Activated CD4-positive, alpha-beta T cell treated with anti-CD3 and anti-CD28 coated beads for 36 hours (primary cell): Measurements from ENCODE around the gene TLN1. TPM values are rescaled to one million over a fixed set of nuclear protein-coding genes. Genes with fewer than 3 reads are reported as not detected.
A peak's percentile ranks its signal among the peaks of the same experiment; 100 is the strongest.

Source experiments
- ATAC-seq: fragments of 200-7000 bp; cut with Tn5 transposase; one replicate; pipeline ENCODE4 v1.10.0; 2021; ENCODE audit warnings: mild to moderate bottlenecking, moderate library complexity
- CTCF ChIA-PET: fragments of 350-600 bp; sonication (Branson Sonifier 250); formaldehyde crosslinking; loops from one replicate; lab custom pipeline; 2021; ENCODE audit warnings: antibody characterized with exemption; lab: Charles Lee
- POLR2A ChIA-PET: fragments of 350-600 bp; sonication (Branson Sonifier 250); formaldehyde crosslinking; loops from one replicate; lab custom pipeline; 2021; ENCODE audit warnings: antibody characterized with exemption, inconsistent platforms; lab: Charles Lee
- DNase-seq: peaks from one replicate; pipeline ENCODE4 v3.0.0-alpha.2; 2020
- H3K27ac Mint-ChIP-seq: one replicate; pipeline ENCODE4 v1.8.0; 2021; ENCODE audit warnings: mixed read lengths
- H3K27me3 Mint-ChIP-seq: one replicate; pipeline ENCODE4 v1.8.0; 2021; ENCODE audit warnings: mixed read lengths
- H3K36me3 Mint-ChIP-seq: one replicate; pipeline ENCODE4 v1.8.0; 2021; ENCODE audit warnings: low read depth, mixed read lengths
- H3K4me1 Mint-ChIP-seq: one replicate; pipeline ENCODE4 v1.8.0; 2021; ENCODE audit warnings: mixed read lengths
- H3K4me3 Mint-ChIP-seq: one replicate; pipeline ENCODE4 v1.8.0; 2021; ENCODE audit warnings: mild to moderate bottlenecking, moderate library complexity, mixed read lengths
- H3K9me3 Mint-ChIP-seq: one replicate; pipeline ENCODE4 v1.8.0; 2021; ENCODE audit warnings: low read depth, mixed read lengths
- intact Hi-C, 2 experiments: fragments of 100-400 bp; cut with DNase I in 1 of 2; cut with micrococcal nuclease in 1 of 2; formaldehyde crosslinking; loops; one replicate each; pipeline versions ENCODE4 v1.14.2 to v1.15.1; 2022 to 2024; cut with DNase I, micrococcal nuclease
- total RNA-seq, 2 experiments: library from RNA; stranded (reverse); gene quantifications; one replicate each; pipeline ENCODE4 v1.2.3, GENCODE V29; 2021

The TLN1 gene
- total RNA-seq, 2 experiments from 2014 or later, result 217 to 238 TPM

GRCh38 chr9:35743452-35743851 is 11.5 kb upstream of the TLN1 start:
- H3K27ac Mint-ChIP-seq, result no peak overlapping the region
- CTCF ChIA-PET, result interaction anchor here (1.0 to 2.9 kb wide), 2 partner anchors 8 to 13 kb away, joined by 3 to 15 read pairs; no protein-coding TSS in a partner anchor
- peaks cover 37% of the 10 kb centered on the region for H3K4me1 Mint-ChIP-seq
- H3K4me3 Mint-ChIP-seq, result no peak overlapping the region
- DNase-seq (no peak), ATAC-seq (no peak)
- intact Hi-C loops, result no loop called here
- H3K36me3 Mint-ChIP-seq, result peaks cover 29% of the 10 kb centered on the region
- POLR2A ChIA-PET, result no interaction called here
- H3K27me3 Mint-ChIP-seq, result no peaks in the 10 kb centered on the region
- no peaks in the 10 kb centered on the region for H3K9me3 Mint-ChIP-seq

- no peak for DNase-seq
- H3K27ac Mint-ChIP-seq, result no peak overlapping the region
Measured at GRCh38 chr9:35741740-35742139, 9.7 kb upstream of the TLN1 start.

GRCh38 chr9:35740243-35740642 is 8.2 kb upstream of the TLN1 start:
- no peak for ATAC-seq
- Mint-ChIP-seq H3K4me1 (peaks cover 9% of the 10 kb centered on the region), H3K36me3 (peaks cover 43% of the 10 kb centered on the region), H3K4me3 (no peak overlapping the region), H3K27ac (no peak overlapping the region), H3K27me3 (no peaks in the 10 kb centered on the region), H3K9me3 (no peaks in the 10 kb centered on the region)
- no peak for DNase-seq
- ChIA-PET CTCF (interaction anchor here (0.6 to 4.1 kb wide), 7 partner anchors 8 to 142 kb away, joined by 3 to 22 read pairs (median 6); partner anchors contain the start of genes GBA2 and RGP1), POLR2A (no interaction called here)
- intact Hi-C loops, result no loop called here

More at GRCh38 chr9:35741740-35742139, 9.7 kb upstream of the TLN1 start:
- ChIA-PET POLR2A (no interaction called here), CTCF (interaction anchor here (0.6 to 1.8 kb wide), 5 partner anchors 10 to 1130 kb away, joined by 3 to 6 read pairs (median 3); partner anchors contain the start of genes CREB3, RPP25L and TLN1)
- peak; percentile 57 for ATAC-seq
- Mint-ChIP-seq H3K4me1 (peaks cover 22% of the 10 kb centered on the region), H3K27me3 (no peaks in the 10 kb centered on the region), H3K9me3 (no peaks in the 10 kb centered on the region), H3K36me3 (peaks cover 38% of the 10 kb centered on the region), H3K4me3 (no peak overlapping the region)
- intact Hi-C loops, result no loop called here

GRCh38 chr9:35738924-35739323 is 6.9 kb upstream of the TLN1 start:
- Mint-ChIP-seq H3K4me1 (peaks cover 12% of the 10 kb centered on the region), H3K4me3 (no peak overlapping the region), H3K27ac (peak overlapping the region; percentile 5), H3K9me3 (no peaks in the 10 kb centered on the region), H3K27me3 (no peaks in the 10 kb centered on the region), H3K36me3 (peaks cover 47% of the 10 kb centered on the region)
- ChIA-PET POLR2A (no interaction called here), CTCF (interaction anchor here (0.6 to 4.1 kb wide), 4 partner anchors 9 to 167 kb away, joined by 3 to 22 read pairs (median 10); partner anchors contain the start of genes GBA2 and RGP1)
- intact Hi-C loops, result loop anchor here in 1 of 2 experiments (10.0 kb wide), 1 partner anchor 254 kb away; no protein-coding TSS in a partner anchor
- DNase-seq (no peak), ATAC-seq (no peak)

GRCh38 chr9:35738186-35738585 is 6.2 kb upstream of the TLN1 start:
- ATAC-seq (no peak), DNase-seq (no peak)
- no peak overlapping the region for H3K4me3 Mint-ChIP-seq
- H3K27me3 Mint-ChIP-seq, result no peaks in the 10 kb centered on the region
- peaks cover 40% of the 10 kb centered on the region for H3K36me3 Mint-ChIP-seq
- H3K4me1 Mint-ChIP-seq, result peaks cover 20% of the 10 kb centered on the region
- CTCF ChIA-PET, result interaction anchor here (0.6 to 4.1 kb wide), 5 partner anchors 9 to 166 kb away, joined by 3 to 22 read pairs (median 5); partner anchors contain the start of genes GBA2 and RGP1
- H3K9me3 Mint-ChIP-seq, result no peaks in the 10 kb centered on the region
- no peak overlapping the region for H3K27ac Mint-ChIP-seq
- POLR2A ChIA-PET, result interaction anchor here (0.6 kb wide), 1 partner anchor 1432 kb away, joined by 3 read pairs; no protein-coding TSS in a partner anchor
- intact Hi-C loops, result loop anchor here in 1 of 2 experiments (10.0 kb wide), 1 partner anchor 253 kb away; no protein-coding TSS in a partner anchor

- peaks cover 19% of the 10 kb centered on the region for H3K4me1 Mint-ChIP-seq
- H3K36me3 Mint-ChIP-seq, result peaks cover 39% of the 10 kb centered on the region
- DNase-seq (no peak), ATAC-seq (no peak)
- ChIA-PET POLR2A (no interaction called here), CTCF (interaction anchor here (0.5 to 4.1 kb wide), 6 partner anchors 8 to 145 kb away, joined by 3 to 22 read pairs (median 5); partner anchors contain the start of genes GBA2, RGP1 and SPAG8)
- no peak overlapping the region for H3K4me3 Mint-ChIP-seq
- intact Hi-C loops, result loop anchor here in 1 of 2 experiments (10.0 kb wide), 1 partner anchor 252 kb away; no protein-coding TSS in a partner anchor
- no peak overlapping the region for H3K27ac Mint-ChIP-seq
- H3K9me3 Mint-ChIP-seq, result no peaks in the 10 kb centered on the region
- no peaks in the 10 kb centered on the region for H3K27me3 Mint-ChIP-seq
Measured at GRCh38 chr9:35737143-35737542, 5.1 kb upstream of the TLN1 start.

- H3K4me3 Mint-ChIP-seq, result no peak overlapping the region
- ChIA-PET CTCF (interaction anchor here (0.6 to 2.9 kb wide), 16 partner anchors 8 to 333 kb away, joined by 3 to 44 read pairs (median 4); partner anchors contain the start of genes ARHGEF39, GBA2 and RGP1), POLR2A (interaction anchor here (1.1 kb wide), 1 partner anchor 12 kb away, joined by 4 read pairs; no protein-coding TSS in a partner anchor)
- H3K36me3 Mint-ChIP-seq, result peaks cover 41% of the 10 kb centered on the region
- intact Hi-C loops, result loop anchor here (1.0 to 10.0 kb wide), 2 partner anchors 146 to 251 kb away; no protein-coding TSS in a partner anchor
- ATAC-seq, result peak; percentile 11
- no peaks in the 10 kb centered on the region for H3K27me3 Mint-ChIP-seq
- peak; percentile 78 for DNase-seq
- peaks cover 18% of the 10 kb centered on the region for H3K4me1 Mint-ChIP-seq
- no peak overlapping the region for H3K27ac Mint-ChIP-seq
- H3K9me3 Mint-ChIP-seq, result no peaks in the 10 kb centered on the region
Measured at GRCh38 chr9:35736201-35736633, 4.2 kb upstream of the TLN1 start.

- no peak for ATAC-seq
- Mint-ChIP-seq H3K27me3 (no peaks in the 10 kb centered on the region), H3K27ac (peak overlapping the region; percentile 16), H3K9me3 (no peaks in the 10 kb centered on the region), H3K36me3 (peaks cover 37% of the 10 kb centered on the region), H3K4me3 (no peak overlapping the region), H3K4me1 (peaks cover 21% of the 10 kb centered on the region)
- no peak for DNase-seq
- intact Hi-C loops, result loop anchor here (5.0 to 10.0 kb wide), 6 partner anchors 117 to 1277 kb away; partner anchors contain the start of genes CD72 (in 1 of the 2), DNAI1 (in 1 of the 2), FAM219A (in 1 of the 2) and GNE (in 1 of the 2)
- POLR2A ChIA-PET, result interaction anchor here (0.6 kb wide), 1 partner anchor 385 kb away, joined by 4 read pairs; no protein-coding TSS in a partner anchor
- CTCF ChIA-PET, result interaction anchor here (0.6 to 2.9 kb wide), 9 partner anchors 10 to 117 kb away, joined by 3 to 44 read pairs (median 6); partner anchors contain the start of genes GBA2 and RGP1
Measured at GRCh38 chr9:35734096-35734495, 2.1 kb upstream of the TLN1 start.

- ATAC-seq, result peak; percentile 12
- H3K9me3 Mint-ChIP-seq, result no peaks in the 10 kb centered on the region
- peaks cover 21% of the 10 kb centered on the region for H3K4me1 Mint-ChIP-seq
- DNase-seq, result peak; percentile 64
- peak overlapping the region; percentile 91 for H3K27ac Mint-ChIP-seq
- no peaks in the 10 kb centered on the region for H3K27me3 Mint-ChIP-seq
- intact Hi-C loops, result loop anchor here (1.0 to 10.0 kb wide), 21 partner anchors 16 to 1276 kb away; partner anchors contain the start of genes GBA2 (in 2 of the 2), RGP1 (in 2 of the 2), CCDC107 (in 1 of the 2) and CD72 (in 1 of the 2)
- ChIA-PET POLR2A (interaction anchor here (0.6 to 1.6 kb wide), 7 partner anchors 16 to 173 kb away, joined by 3 to 14 read pairs (median 3); partner anchors contain the start of genes CCDC107, GBA2, HRCT1 and RGP1), CTCF (interaction anchor here (0.6 to 8.4 kb wide), 14 partner anchors 9 to 1038 kb away, joined by 3 to 68 read pairs (median 6); partner anchors contain the start of genes CCDC107, GBA2, RGP1 and RMRP)
- H3K4me3 Mint-ChIP-seq, result no peak overlapping the region
- peaks cover 27% of the 10 kb centered on the region for H3K36me3 Mint-ChIP-seq
Measured at GRCh38 chr9:35732800-35733541, 976 bp upstream of the TLN1 start.

GRCh38 chr9:35731415-35732184 is 395 bp downstream of the TLN1 start:
- Mint-ChIP-seq H3K36me3 (peaks cover 22% of the 10 kb centered on the region), H3K4me1 (peaks cover 21% of the 10 kb centered on the region), H3K27me3 (no peaks in the 10 kb centered on the region), H3K27ac (peak overlapping the region; percentile 93), H3K4me3 (no peak overlapping the region), H3K9me3 (no peaks in the 10 kb centered on the region)
- DNase-seq, result no peak
- no peak for ATAC-seq
- intact Hi-C loops, result loop anchor here (1.0 to 10.0 kb wide), 21 partner anchors 18 to 1274 kb away; partner anchors contain the start of genes GBA2 (in 2 of the 2), RGP1 (in 2 of the 2), CCDC107 (in 1 of the 2) and CD72 (in 1 of the 2)
- POLR2A ChIA-PET, result interaction anchor here (0.9 to 1.6 kb wide), 3 partner anchors 17 to 70 kb away, joined by 3 to 14 read pairs (median 3); partner anchors contain the start of genes GBA2, RGP1 and TPM2
- CTCF ChIA-PET, result interaction anchor here (0.5 to 8.4 kb wide), 16 partner anchors 10 to 1097 kb away, joined by 3 to 68 read pairs (median 5); partner anchors contain the start of genes CCDC107, GBA2, RGP1 and RMRP
